ENCODE measurements around the gene CALCB.
A peak's percentile ranks its signal among the peaks of the same experiment; 100 is the strongest.

CALCB gene

GRCh38 chr11:15074206-15075161, 1.1 kb downstream of the CALCB start:
- peak; percentile 70 to 83 for DNase-seq
- H2BK12ac ChIP-seq (ENCODE audit: low read length) = no peak overlapping the region
- H3K23ac ChIP-seq (ENCODE audit: low read length) = no peak overlapping the region
- no peak overlapping the region for H3K9ac ChIP-seq (ENCODE audit: low read length)
- no peak overlapping the region for H4K8ac ChIP-seq (ENCODE audit: low read depth, low read length)
- H3K79me2 ChIP-seq (ENCODE audit: control insufficient read depth, insufficient read depth, low read length, poor library complexity) = no peaks in the 10 kb centered on the region
- no peaks in the 10 kb centered on the region for H3K79me1 ChIP-seq (ENCODE audit: low read length)
- H4K91ac ChIP-seq (ENCODE audit: low read depth, low read length) = no peak overlapping the region
- no peak overlapping the region for H3K4ac ChIP-seq (ENCODE audit: low read depth, low read length)
- no peak overlapping the region for H3K14ac ChIP-seq (ENCODE audit: low read length)
- no CpG with 5 or more reads among the region's 33 CpGs for WGBS (ENCODE audit: extremely low coverage, insufficient coverage, insufficient read length)
- no peak overlapping the region for H2BK120ac ChIP-seq (ENCODE audit: insufficient read depth, low read length, poor library complexity)
- H3K9me3 ChIP-seq (ENCODE audit: insufficient read depth, low read depth, low read length) = peaks cover 8% of the 10 kb centered on the region
- H4K12ac ChIP-seq (ENCODE audit: low read depth, low read length) = no peak overlapping the region
- no peak overlapping the region for H2AK5ac ChIP-seq (ENCODE audit: low read length)
- no peaks in the 10 kb centered on the region for H3K27me3 ChIP-seq (ENCODE audit: insufficient read depth, low read length)
- H3K27ac ChIP-seq (ENCODE audit: low read depth, low read length) = no peak overlapping the region
- no peak overlapping the region for H2AFZ ChIP-seq (ENCODE audit: insufficient read depth, low read length, poor library complexity)
- peaks cover 3 to 9% of the 10 kb centered on the region in 2 experiments for H3K4me1 ChIP-seq (ENCODE audit: control insufficient read depth in 1 of 2, insufficient read depth in 2 of 2, low read length in 2 of 2)
- no peak overlapping the region for H3K4me3 ChIP-seq (ENCODE audit: low read depth, low read length)
- peak overlapping the region; percentile 80 for H3K4me2 ChIP-seq (ENCODE audit: low read length)
- no peak overlapping the region for H3K18ac ChIP-seq (ENCODE audit: low read length)
- H3K36me3 ChIP-seq (ENCODE audit: control insufficient read depth in 1 of 2, insufficient read depth in 2 of 2, low read length in 2 of 2) = no peaks in the 10 kb centered on the region
- H2BK5ac ChIP-seq (ENCODE audit: low read depth, low read length, poor library complexity) = no peak overlapping the region

- Histone ChIP-seq H3K14ac (ENCODE audit: low read length) (no peak overlapping the region), H4K91ac (ENCODE audit: low read depth, low read length) (no peak overlapping the region), H3K4me3 (ENCODE audit: low read depth, low read length) (no peak overlapping the region), H3K4me2 (ENCODE audit: low read length) (no peak overlapping the region), H3K4me1 (ENCODE audit: control insufficient read depth in 1 of 2, insufficient read depth in 2 of 2, low read length in 2 of 2) (peaks cover 3 to 9% of the 10 kb centered on the region in 2 experiments), H2BK12ac (ENCODE audit: low read length) (no peak overlapping the region), H2AK5ac (ENCODE audit: low read length) (no peak overlapping the region), H3K79me1 (ENCODE audit: low read length) (no peaks in the 10 kb centered on the region), H3K4ac (ENCODE audit: low read depth, low read length) (no peak overlapping the region), H3K36me3 (ENCODE audit: control insufficient read depth in 1 of 2, insufficient read depth in 2 of 2, low read length in 2 of 2) (no peaks in the 10 kb centered on the region), H3K79me2 (ENCODE audit: control insufficient read depth, insufficient read depth, low read length, poor library complexity) (no peaks in the 10 kb centered on the region), H2BK5ac (ENCODE audit: low read depth, low read length, poor library complexity) (no peak overlapping the region), H3K27ac (ENCODE audit: low read depth, low read length) (no peak overlapping the region), H2AFZ (ENCODE audit: insufficient read depth, low read length, poor library complexity) (no peak overlapping the region), H3K23ac (ENCODE audit: low read length) (no peak overlapping the region), H4K12ac (ENCODE audit: low read depth, low read length) (no peak overlapping the region), H3K9me3 (ENCODE audit: insufficient read depth, low read depth, low read length) (peaks cover 8% of the 10 kb centered on the region), H4K8ac (ENCODE audit: low read depth, low read length) (no peak overlapping the region), H3K9ac (ENCODE audit: low read length) (no peak overlapping the region), H3K27me3 (ENCODE audit: insufficient read depth, low read length) (no peaks in the 10 kb centered on the region), H3K18ac (ENCODE audit: low read length) (no peak overlapping the region), H2BK120ac (ENCODE audit: insufficient read depth, low read length, poor library complexity) (no peak overlapping the region)
- no peak for DNase-seq
- WGBS (ENCODE audit: extremely low coverage, insufficient coverage, insufficient read length) = no CpG with 5 or more reads among the region's 4 CpGs
Observed at GRCh38 chr11:15075162-15075526, 1.8 kb downstream of the CALCB start.

- Histone ChIP-seq H3K4me2 (ENCODE audit: low read length) (no peak overlapping the region), H3K79me2 (ENCODE audit: control insufficient read depth, insufficient read depth, low read length, poor library complexity) (no peaks in the 10 kb centered on the region), H2BK5ac (ENCODE audit: low read depth, low read length, poor library complexity) (no peak overlapping the region), H3K27ac (ENCODE audit: low read depth, low read length) (no peak overlapping the region), H3K27me3 (ENCODE audit: insufficient read depth, low read length) (no peaks in the 10 kb centered on the region), H3K4me1 (ENCODE audit: control insufficient read depth in 1 of 2, insufficient read depth in 2 of 2, low read length in 2 of 2) (no peaks in the 10 kb centered on the region), H3K14ac (ENCODE audit: low read length) (no peak overlapping the region), H4K12ac (ENCODE audit: low read depth, low read length) (no peak overlapping the region), H3K9ac (ENCODE audit: low read length) (no peak overlapping the region), H4K91ac (ENCODE audit: low read depth, low read length) (no peak overlapping the region), H3K23ac (ENCODE audit: low read length) (no peak overlapping the region), H2AFZ (ENCODE audit: insufficient read depth, low read length, poor library complexity) (no peak overlapping the region), H2BK12ac (ENCODE audit: low read length) (no peak overlapping the region), H4K8ac (ENCODE audit: low read depth, low read length) (no peak overlapping the region), H3K18ac (ENCODE audit: low read length) (no peak overlapping the region), H3K4me3 (ENCODE audit: low read depth, low read length) (no peak overlapping the region), H2BK120ac (ENCODE audit: insufficient read depth, low read length, poor library complexity) (no peak overlapping the region), H3K9me3 (ENCODE audit: insufficient read depth, low read depth, low read length) (peaks cover under 1% of the 10 kb centered on the region), H3K79me1 (ENCODE audit: low read length) (no peaks in the 10 kb centered on the region), H3K36me3 (ENCODE audit: control insufficient read depth in 1 of 2, insufficient read depth in 2 of 2, low read length in 2 of 2) (no peaks in the 10 kb centered on the region), H3K4ac (ENCODE audit: low read depth, low read length) (no peak overlapping the region), H2AK5ac (ENCODE audit: low read length) (no peak overlapping the region)
- no peak for DNase-seq
Observed at GRCh38 chr11:15091175-15091574, 17.8 kb downstream of the CALCB start.

GRCh38 chr11:15091625-15092024, 18.2 kb downstream of the CALCB start:
- H2AFZ ChIP-seq (ENCODE audit: insufficient read depth, low read length, poor library complexity) = no peak overlapping the region

More at GRCh38 chr11:15091625-15092024, 18.2 kb downstream of the CALCB start:
- Histone ChIP-seq H3K4ac (ENCODE audit: low read depth, low read length) (no peak overlapping the region), H3K18ac (ENCODE audit: low read length) (no peak overlapping the region), H3K79me1 (ENCODE audit: low read length) (no peaks in the 10 kb centered on the region), H4K12ac (ENCODE audit: low read depth, low read length) (no peak overlapping the region), H4K8ac (ENCODE audit: low read depth, low read length) (no peak overlapping the region), H3K4me3 (ENCODE audit: low read depth, low read length) (no peak overlapping the region), H2AK5ac (ENCODE audit: low read length) (no peak overlapping the region), H3K23ac (ENCODE audit: low read length) (no peak overlapping the region), H3K27ac (ENCODE audit: low read depth, low read length) (no peak overlapping the region), H2BK12ac (ENCODE audit: low read length) (no peak overlapping the region), H3K79me2 (ENCODE audit: control insufficient read depth, insufficient read depth, low read length, poor library complexity) (no peaks in the 10 kb centered on the region), H3K4me2 (ENCODE audit: low read length) (no peak overlapping the region), H3K9me3 (ENCODE audit: insufficient read depth, low read depth, low read length) (peaks cover 1% of the 10 kb centered on the region), H2BK120ac (ENCODE audit: insufficient read depth, low read length, poor library complexity) (no peak overlapping the region), H3K36me3 (ENCODE audit: control insufficient read depth in 1 of 2, insufficient read depth in 2 of 2, low read length in 2 of 2) (no peaks in the 10 kb centered on the region), H4K91ac (ENCODE audit: low read depth, low read length) (no peak overlapping the region), H3K4me1 (ENCODE audit: control insufficient read depth in 1 of 2, insufficient read depth in 2 of 2, low read length in 2 of 2) (no peaks in the 10 kb centered on the region), H2BK5ac (ENCODE audit: low read depth, low read length, poor library complexity) (no peak overlapping the region), H3K14ac (ENCODE audit: low read length) (no peak overlapping the region), H3K27me3 (ENCODE audit: insufficient read depth, low read length) (no peaks in the 10 kb centered on the region), H3K9ac (ENCODE audit: low read length) (no peak overlapping the region)
- DNase-seq = no peak
- WGBS (ENCODE audit: extremely low coverage, insufficient coverage, insufficient read length) = no CpG with 5 or more reads among the region's 1 CpG
